NAMALWA (cell line): ENCODE data around the gene TPM1.

Experiments
- DNase-seq: peaks from one replicate; pipeline ENCODE4 v3.0.0-alpha.2; 2015; ENCODE audit warnings: low spot score

TPM1 gene

DNA sequence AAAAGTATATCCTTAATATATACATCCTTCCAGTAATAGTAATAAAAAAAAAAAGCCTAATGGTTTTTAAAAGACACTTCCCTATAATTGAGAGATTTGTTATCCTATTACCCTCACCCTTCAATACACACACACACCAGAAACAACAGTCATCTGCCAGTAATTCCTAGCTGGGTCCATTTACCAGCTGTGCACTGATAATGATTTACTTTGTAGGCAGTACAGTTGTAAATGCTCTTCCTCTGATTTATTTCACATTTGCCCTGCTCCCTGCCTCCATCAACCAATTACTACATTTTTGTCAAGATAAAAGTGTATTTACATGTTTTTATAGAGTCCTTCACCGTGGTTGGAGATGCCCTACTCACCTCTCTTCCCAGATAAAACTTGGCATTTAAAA, 12.4 kb downstream of the TPM1 start:
- DNase-seq: no peak

DNA sequence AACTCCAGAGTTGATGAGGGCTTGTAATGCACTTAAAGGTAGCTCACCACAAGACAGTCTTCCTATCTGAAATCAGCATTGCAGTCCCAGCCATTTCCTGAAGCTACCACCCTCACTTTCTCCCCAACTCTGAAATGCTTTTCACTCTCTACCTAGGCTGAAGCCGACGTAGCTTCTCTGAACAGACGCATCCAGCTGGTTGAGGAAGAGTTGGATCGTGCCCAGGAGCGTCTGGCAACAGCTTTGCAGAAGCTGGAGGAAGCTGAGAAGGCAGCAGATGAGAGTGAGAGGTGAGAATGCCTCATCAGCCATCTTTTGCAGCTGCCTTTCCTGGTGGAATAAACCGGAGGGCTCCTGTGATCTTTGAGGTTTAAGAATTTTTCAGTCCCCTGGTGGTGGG, 14.3 kb downstream of the TPM1 start:
- no peak for DNase-seq

GRCh38 chr15:63057468-63058345, 15.2 kb downstream of the TPM1 start:
- DNase-seq: no peak

- DNase-seq: no peak
Measured at GRCh38 chr15:63059075-63059474, 16.5 kb downstream of the TPM1 start.

DNA sequence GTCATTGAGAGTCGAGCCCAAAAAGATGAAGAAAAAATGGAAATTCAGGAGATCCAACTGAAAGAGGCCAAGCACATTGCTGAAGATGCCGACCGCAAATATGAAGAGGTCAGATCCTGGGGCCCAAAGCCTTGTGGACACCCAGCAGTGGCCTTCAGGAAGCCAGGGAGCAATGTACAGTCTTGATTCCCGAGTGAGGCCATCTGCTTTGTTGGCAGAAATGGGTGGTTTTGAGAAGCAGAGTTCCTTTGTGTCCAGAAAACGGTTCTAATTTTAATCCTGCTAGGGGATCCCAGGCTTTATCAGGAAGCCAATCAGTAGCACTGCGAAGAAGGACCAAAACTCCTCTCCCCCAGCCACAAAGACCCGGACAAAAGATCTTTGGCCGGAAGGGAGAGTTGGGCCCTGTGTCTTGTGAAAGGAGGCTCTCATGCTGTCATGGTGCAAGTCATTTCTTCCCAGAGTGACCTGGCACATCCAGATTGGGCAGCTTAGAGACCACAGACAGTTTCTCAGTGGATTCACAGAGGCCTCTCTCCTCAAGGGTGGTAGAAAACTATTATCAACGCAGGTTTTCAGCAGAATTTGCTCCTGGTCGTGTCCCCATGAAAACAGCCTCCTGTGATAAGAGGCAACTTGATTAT, 17.1 kb downstream of the TPM1 start:
- DNase-seq: no peak

DNA sequence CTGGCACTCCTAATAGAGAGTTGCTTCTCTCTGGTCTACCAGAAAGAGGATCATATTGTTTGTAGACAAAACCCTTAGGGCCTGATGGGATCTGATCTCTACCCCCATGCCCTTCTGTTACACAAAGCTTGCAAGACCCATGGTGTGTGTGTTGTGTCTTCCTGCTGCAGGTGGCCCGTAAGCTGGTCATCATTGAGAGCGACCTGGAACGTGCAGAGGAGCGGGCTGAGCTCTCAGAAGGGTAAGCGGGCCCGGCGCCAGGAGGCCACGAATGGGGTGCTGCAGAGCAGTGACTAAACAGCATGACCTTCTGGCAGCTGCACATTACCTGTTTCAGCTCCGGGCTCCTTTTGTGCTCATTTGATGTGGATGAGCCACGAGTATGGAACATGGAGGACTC, 18.2 kb downstream of the TPM1 start:
- no peak for DNase-seq

DNA sequence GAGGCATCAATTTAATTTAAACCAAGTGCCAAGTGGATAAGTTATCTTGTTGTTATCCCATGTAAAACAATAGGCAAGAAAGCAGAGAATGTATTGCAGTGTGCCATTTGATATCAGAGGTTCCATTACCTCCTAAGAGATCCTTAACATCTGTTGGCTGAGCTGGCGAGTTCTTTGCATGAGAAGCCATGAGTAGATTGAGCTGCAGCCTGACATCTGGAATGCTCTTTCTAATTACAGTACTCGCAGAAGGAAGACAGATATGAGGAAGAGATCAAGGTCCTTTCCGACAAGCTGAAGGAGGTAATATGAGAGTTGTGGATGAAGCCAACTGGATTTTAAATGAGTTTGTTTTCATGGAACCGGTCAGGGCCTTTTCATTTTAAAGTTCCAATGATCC, 19.4 kb downstream of the TPM1 start:
- no peak for DNase-seq

- no peak for DNase-seq
Measured at GRCh38 chr15:63063164-63063756, 20.7 kb downstream of the TPM1 start.

DNA sequence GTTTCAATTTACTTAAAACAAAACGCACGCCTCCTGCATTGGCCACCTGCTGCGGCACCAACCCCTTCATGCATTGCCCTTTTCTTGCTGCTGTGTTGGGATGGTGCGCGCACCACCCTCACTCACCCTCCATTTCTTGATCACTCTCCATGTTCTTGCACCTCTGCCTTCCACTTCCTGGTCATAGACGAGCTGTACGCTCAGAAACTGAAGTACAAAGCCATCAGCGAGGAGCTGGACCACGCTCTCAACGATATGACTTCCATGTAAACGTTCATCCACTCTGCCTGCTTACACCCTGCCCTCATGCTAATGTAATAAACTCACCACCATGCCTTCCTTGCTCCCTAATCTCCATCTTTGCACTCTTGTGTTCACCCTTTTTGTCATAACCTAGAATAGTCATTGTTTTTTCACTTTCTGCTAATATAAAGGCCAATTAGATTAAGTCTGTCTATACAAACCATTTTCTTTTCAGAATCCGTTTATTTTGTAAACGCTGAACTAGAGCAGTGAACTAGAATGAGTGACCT, 21.4 kb downstream of the TPM1 start:
- DNase-seq: no peak

- peak; percentile 33 for DNase-seq
Measured at GRCh38 chr15:63065262-63066221, 23.0 kb downstream of the TPM1 start.

DNA sequence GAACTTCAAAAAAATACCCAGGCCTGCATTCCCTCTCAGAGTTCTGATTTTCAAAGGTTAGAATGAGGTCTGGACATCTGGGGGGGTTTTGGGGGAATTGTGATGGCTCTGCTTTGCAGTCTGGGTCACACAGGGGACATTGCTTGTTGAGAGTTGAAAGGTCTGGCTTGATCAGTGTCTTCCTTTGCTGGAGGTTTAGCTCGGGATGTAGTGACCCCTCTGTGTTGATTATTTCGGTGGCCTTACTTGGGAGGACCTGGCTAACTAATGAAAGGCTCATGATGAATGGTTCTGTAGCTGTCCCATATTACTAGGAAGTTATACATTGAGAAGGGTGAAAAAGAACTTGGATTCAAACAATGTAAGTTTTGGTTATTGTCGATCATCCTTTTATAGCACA, 23.7 kb downstream of the TPM1 start:
- DNase-seq: no peak

GRCh38 chr15:63067306-63067705, 24.8 kb downstream of the TPM1 start:
- DNase-seq: no peak

- no peak for DNase-seq
Measured at GRCh38 chr15:63067976-63068743, 25.6 kb downstream of the TPM1 start.

- DNase-seq: no peak
Measured at GRCh38 chr15:63069616-63070090, 27.1 kb downstream of the TPM1 start.

GRCh38 chr15:63070681-63071129, 28.2 kb downstream of the TPM1 start:
- DNase-seq: no peak

DNA sequence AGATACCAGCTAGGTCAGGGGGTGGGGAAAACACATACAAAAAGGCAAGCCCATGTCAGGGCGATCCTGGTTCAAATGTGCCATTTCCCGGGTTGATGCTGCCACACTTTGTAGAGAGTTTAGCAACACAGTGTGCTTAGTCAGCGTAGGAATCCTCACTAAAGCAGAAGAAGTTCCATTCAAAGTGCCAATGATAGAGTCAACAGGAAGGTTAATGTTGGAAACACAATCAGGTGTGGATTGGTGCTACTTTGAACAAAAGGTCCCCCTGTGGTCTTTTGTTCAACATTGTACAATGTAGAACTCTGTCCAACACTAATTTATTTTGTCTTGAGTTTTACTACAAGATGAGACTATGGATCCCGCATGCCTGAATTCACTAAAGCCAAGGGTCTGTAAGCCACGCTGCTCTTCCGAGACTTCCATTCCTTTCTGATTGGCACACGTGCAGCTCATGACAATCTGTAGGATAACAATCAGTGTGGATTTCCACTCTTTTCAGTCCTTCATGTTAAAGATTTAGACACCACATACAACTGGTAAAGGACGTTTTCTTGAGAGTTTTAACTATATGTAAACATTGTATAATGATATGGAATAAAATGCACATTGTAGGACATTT, 28.9 kb downstream of the TPM1 start:
- DNase-seq: no peak

DNA sequence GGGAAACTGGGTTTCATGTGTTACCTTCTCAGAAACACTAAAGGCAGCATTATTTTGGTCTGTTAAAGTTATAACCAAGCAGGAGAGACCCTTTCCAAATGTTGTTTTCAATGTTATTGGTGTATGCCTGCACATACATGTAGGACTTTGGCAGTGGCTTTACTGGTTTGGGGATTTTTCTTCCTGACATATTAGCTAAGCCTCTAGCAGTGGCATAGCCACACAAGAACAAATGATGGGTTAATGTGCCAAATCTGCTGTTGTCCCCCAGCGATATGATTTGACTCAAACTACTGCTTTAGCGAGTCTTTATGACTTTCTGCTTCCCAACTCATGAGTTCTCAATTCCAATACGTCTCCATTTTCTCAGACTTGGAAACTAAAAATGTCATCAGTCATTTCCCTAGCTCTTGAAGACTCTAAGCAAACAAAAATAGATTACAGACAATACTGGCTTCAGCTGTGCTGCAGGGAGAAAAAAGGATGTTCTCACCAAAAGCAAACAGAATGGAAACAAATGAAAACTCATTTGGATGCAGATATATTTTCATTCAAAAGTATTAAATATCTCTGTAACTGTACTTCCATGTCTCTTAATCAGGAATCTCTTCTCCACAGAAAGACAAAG, 29.6 kb downstream of the TPM1 start:
- DNase-seq: no peak

- DNase-seq: no peak
Measured at GRCh38 chr15:63072809-63073277, 30.3 kb downstream of the TPM1 start.

- DNase-seq: no peak
Measured at GRCh38 chr15:63073497-63074172, 31.1 kb downstream of the TPM1 start.
